Thoracic aorta endothelial cell (primary cell): Measurements from ENCODE around the gene MUC20. TPM values are rescaled to one million over a fixed set of nuclear protein-coding genes. Genes with fewer than 3 reads are reported as not detected.

ENCODE experiments used
- small RNA-seq: library from RNA; depleted of rRNA; stranded (forward); fragments of <200 nt; gene quantifications from one replicate; pipeline ENCODE3, GENCODE V24; 2012
- total RNA-seq: library from RNA; depleted of rRNA; stranded (reverse); fragments of >200 nt; gene quantifications from 2 replicates; pipeline ENCODE4 v1.2.3, GENCODE V29; 2012

Gene MUC20, protein sequence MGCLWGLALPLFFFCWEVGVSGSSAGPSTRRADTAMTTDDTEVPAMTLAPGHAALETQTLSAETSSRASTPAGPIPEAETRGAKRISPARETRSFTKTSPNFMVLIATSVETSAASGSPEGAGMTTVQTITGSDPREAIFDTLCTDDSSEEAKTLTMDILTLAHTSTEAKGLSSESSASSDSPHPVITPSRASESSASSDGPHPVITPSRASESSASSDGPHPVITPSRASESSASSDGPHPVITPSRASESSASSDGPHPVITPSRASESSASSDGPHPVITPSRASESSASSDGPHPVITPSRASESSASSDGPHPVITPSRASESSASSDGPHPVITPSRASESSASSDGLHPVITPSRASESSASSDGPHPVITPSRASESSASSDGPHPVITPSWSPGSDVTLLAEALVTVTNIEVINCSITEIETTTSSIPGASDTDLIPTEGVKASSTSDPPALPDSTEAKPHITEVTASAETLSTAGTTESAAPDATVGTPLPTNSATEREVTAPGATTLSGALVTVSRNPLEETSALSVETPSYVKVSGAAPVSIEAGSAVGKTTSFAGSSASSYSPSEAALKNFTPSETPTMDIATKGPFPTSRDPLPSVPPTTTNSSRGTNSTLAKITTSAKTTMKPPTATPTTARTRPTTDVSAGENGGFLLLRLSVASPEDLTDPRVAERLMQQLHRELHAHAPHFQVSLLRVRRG
- total RNA-seq = not detected in 2 replicates

DNA sequence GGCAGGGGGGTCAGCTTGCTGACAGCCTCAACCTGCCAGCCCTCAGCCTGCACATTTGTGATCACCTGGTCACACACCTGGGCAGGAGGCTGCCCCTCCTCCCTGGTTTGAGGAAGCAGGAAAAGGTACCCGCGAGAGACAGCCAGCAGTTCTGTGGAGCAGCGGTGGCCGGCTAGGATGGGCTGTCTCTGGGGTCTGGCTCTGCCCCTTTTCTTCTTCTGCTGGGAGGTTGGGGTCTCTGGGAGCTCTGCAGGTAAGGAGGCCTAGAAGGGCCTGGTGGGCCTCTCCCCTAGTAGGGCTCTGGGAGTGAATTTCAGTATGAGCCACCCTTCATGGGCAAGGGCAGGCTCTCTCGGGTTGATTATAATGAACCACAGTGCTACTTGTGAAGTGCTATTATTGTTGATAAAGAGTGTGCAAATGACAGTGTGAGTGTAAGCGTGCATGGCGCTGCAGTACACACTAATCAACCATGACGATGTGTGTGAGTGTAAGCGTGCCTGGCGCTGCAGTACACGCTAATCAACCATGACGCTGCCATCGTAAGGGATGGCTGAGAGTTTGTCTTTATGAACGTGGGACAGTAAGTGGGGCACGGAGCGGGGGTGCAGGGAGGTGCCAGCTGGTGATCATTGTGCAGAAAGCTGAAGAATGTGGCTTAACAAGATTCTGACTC is at the start of gene MUC20:
Gene MUC20 (plus strand): TSS at position 148 of the 676 bp plus-strand sequence. CDS start 30 bp downstream, at position 178.

Small RNA genes lying within 50 kb of the gene (small RNA-seq; reads per million reads assigned to genes)
- 0.42 reads per million for gene MIR570

Other genes with a start within 250 kb of the MUC20 start
- gene PPP1R2, start 177.7 kb upstream of the MUC20 start, total RNA-seq = 56.2 and 73.5 TPM in 2 replicates
- 2.8 and 6.8 TPM in 2 replicates for gene APOD, start 137.0 kb upstream of the MUC20 start, total RNA-seq
- not detected in 2 replicates for gene MUC4, start 91.0 kb downstream of the MUC20 start, total RNA-seq
- gene TNK2, start 187.6 kb downstream of the MUC20 start, total RNA-seq = 14.9 and 15.2 TPM in 2 replicates